CD14-positive monocyte (primary cell): ENCODE measurements around the gene CRYBG1. TPM values are rescaled to one million over a fixed set of nuclear protein-coding genes. Genes with fewer than 3 reads are reported as not detected.
A peak's percentile ranks its signal among the peaks of the same experiment; 100 is the strongest.

Source experiments
- DNase-seq, 3 donors: peaks; one replicate each; pipeline ENCODE4 v3.0.0-alpha.2; 2011 to 2022
- H2AFZ ChIP-seq: 2 replicates; pipeline ENCODE4 v1.6.0; 2012; ENCODE audit warnings: mild to moderate bottlenecking, low read depth, low read length, inconsistent platforms; ENCODE audit not compliant: insufficient read depth, poor library complexity, severe bottlenecking
- H3K27ac ChIP-seq, 2 donors: 1 replicate in 1 of 2; 2 replicates in 1 of 2; pipeline ENCODE4 v1.5.1; 2012 to 2013; ENCODE audit warnings: low read length in 2 of 2, control low read depth in 1 of 2, inconsistent platforms in 1 of 2, low read depth in 1 of 2, mild to moderate bottlenecking in 1 of 2
- H3K27me3 ChIP-seq, 2 donors: one replicate each; pipeline versions ENCODE4 v1.6.0 to v1.6.1; 2011 to 2013; ENCODE audit warnings: low read length in 2 of 2; ENCODE audit not compliant: control insufficient read depth in 2 of 2, insufficient read depth in 2 of 2
- H3K36me3 ChIP-seq, 2 donors: replicated peaks in 1 of 2; 1 replicate in 1 of 2; 2 replicates in 1 of 2; pipeline versions ENCODE4 v1.5.1 to v1.6.1; 2012 to 2013; ENCODE audit warnings: low read length in 2 of 2, control low read depth in 1 of 2, inconsistent platforms in 1 of 2, mild to moderate bottlenecking in 1 of 2; ENCODE audit not compliant: insufficient read depth in 2 of 2, control insufficient read depth in 1 of 2
- H3K4me1 ChIP-seq, 2 donors: 1 replicate in 1 of 2; 2 replicates in 1 of 2; pipeline versions ENCODE4 v1.5.1 to v1.6.1; 2012 to 2013; ENCODE audit warnings: low read length in 2 of 2, control low read depth in 1 of 2, inconsistent platforms in 1 of 2, mild to moderate bottlenecking in 1 of 2, moderate library complexity in 1 of 2; ENCODE audit not compliant: insufficient read depth in 2 of 2, control insufficient read depth in 1 of 2
- H3K4me2 ChIP-seq: replicated peaks from 2 replicates; pipeline ENCODE3; 2012; ENCODE audit warnings: low read length, moderate library complexity, mild to moderate bottlenecking; ENCODE audit not compliant: poor library complexity, severe bottlenecking; ENCODE audit errors: extremely low read depth
- H3K4me3 ChIP-seq, 3 experiments: fragments of 200-600 bp in 1 of 3; sonication (generic) in 1 of 3; replicated peaks in 1 of 3; 1 replicate in 2 of 3; 2 replicates in 1 of 3; pipeline ENCODE4 v1.5.1; 2011 to 2013; ENCODE audit warnings: low read length in 3 of 3, mild to moderate bottlenecking in 3 of 3, control low read depth in 2 of 3, low read depth in 2 of 3, inconsistent platforms in 1 of 3, moderate library complexity in 1 of 3
- H3K79me2 ChIP-seq: 2 replicates; pipeline ENCODE4 v1.6.0; 2012; ENCODE audit warnings: mild to moderate bottlenecking, control low read depth, inconsistent platforms, low read length, moderate library complexity; ENCODE audit not compliant: insufficient read depth
- H3K9ac ChIP-seq: 2 replicates; pipeline ENCODE4 v1.6.0; 2017; ENCODE audit warnings: low read length, mild to moderate bottlenecking; ENCODE audit not compliant: insufficient read depth, poor library complexity, severe bottlenecking
- H3K9me3 ChIP-seq, 2 donors: replicated peaks in 1 of 2; 1 replicate in 1 of 2; 2 replicates in 1 of 2; pipeline versions ENCODE4 v1.5.1 to v1.6.1; 2012 to 2013; ENCODE audit warnings: low read length in 2 of 2, control low read depth in 1 of 2; ENCODE audit not compliant: control insufficient read depth in 1 of 2, insufficient read depth in 1 of 2
- H4K20me1 ChIP-seq: 2 replicates; pipeline ENCODE4 v1.6.0; 2012; ENCODE audit warnings: mild to moderate bottlenecking, low read length, control low read depth, moderate library complexity; ENCODE audit not compliant: insufficient read depth
- H3K27ac Mint-ChIP-seq, 7 donors: one replicate each; pipeline ENCODE4 v1.8.0; 2020; ENCODE audit warnings: mild to moderate bottlenecking in 7 of 7, mixed read lengths in 7 of 7, moderate library complexity in 6 of 7, inconsistent platforms in 2 of 7
- H3K27me3 Mint-ChIP-seq, 3 donors: one replicate each; pipeline ENCODE4 v1.8.0; 2021 to 2022; ENCODE audit warnings: low read depth in 3 of 3, mild to moderate bottlenecking in 3 of 3, mixed read lengths in 3 of 3, moderate library complexity in 3 of 3, inconsistent platforms in 1 of 3
- H3K36me3 Mint-ChIP-seq, 2 donors: one replicate each; pipeline ENCODE4 v1.8.0; 2020; ENCODE audit warnings: mixed read lengths in 2 of 2, inconsistent platforms in 1 of 2, mild to moderate bottlenecking in 1 of 2
- H3K4me1 Mint-ChIP-seq: one replicate; pipeline ENCODE4 v1.8.0; 2020; ENCODE audit warnings: mild to moderate bottlenecking, mixed read lengths
- H3K4me3 Mint-ChIP-seq, 2 donors: one replicate each; pipeline ENCODE4 v1.8.0; 2020; ENCODE audit warnings: mild to moderate bottlenecking in 2 of 2, mixed read lengths in 2 of 2, moderate library complexity in 1 of 2
- H3K9me3 Mint-ChIP-seq, 7 donors: one replicate each; pipeline ENCODE4 v1.8.0; 2020 to 2022; ENCODE audit warnings: mixed read lengths in 7 of 7, mild to moderate bottlenecking in 6 of 7, moderate library complexity in 6 of 7, inconsistent platforms in 2 of 7
- CTCF ChIP-seq: fragments of 200-600 bp; IDR thresholded peaks from one replicate; pipeline ENCODE4 v1.8.0; 2022; ENCODE audit warnings: antibody characterized with exemption, mild to moderate bottlenecking
- WGBS: methylation state at CpG from one replicate; pipeline ENCODE4 v1.1.5; 2013; ENCODE audit warnings: missing lambda C conversion rate; ENCODE audit not compliant: insufficient coverage; 5-methylcytosine and 5-hydroxymethylcytosine counted together
- intact Hi-C, 2 donors: fragments of 100-400 bp; cut with micrococcal nuclease; formaldehyde crosslinking; loops; one replicate each; pipeline versions ENCODE4 v1.15.0 to v1.15.1; 2023
- polyA plus RNA-seq, 3 donors: library from polyadenylated mRNA; depleted of rRNA in 1 of 3; unstranded in 2 of 3; stranded (reverse) in 1 of 3; fragments of 300-500 nt in 2 of 3; fragments of >200 nt in 1 of 3; fragmentation: Illumina TruSeq in 2 of 3; gene quantifications; 1 replicate in 2 of 3; 2 replicates in 1 of 3; pipeline ENCODE4 v1.2.3, GENCODE V29; 2012 to 2021

CRYBG1 gene
- polyA plus RNA-seq, 3 donors: 7.9 to 11.9 (median 11.1) TPM

DNA sequence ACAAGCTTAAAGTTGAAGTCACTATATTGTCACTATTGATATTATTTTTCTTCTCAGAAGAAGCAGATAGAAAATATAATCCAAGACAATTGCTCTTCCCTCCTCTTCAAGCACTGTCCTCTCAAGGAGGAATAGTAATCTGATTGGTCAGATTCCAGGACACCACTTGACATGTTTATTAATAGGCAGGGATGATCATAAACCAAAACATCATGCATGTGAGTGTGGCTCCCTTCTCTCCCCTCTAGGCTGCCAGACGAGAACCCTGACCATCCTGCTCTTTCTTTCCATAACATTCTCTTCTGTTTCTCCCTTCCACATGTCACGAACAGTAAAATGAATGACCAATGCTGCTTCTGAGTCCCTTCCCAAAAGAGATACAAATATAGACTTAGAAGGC is 42.5 kb upstream of the CRYBG1 start:
- no peak overlapping the region for H3K4me3 Mint-ChIP-seq
- H2AFZ ChIP-seq: no peak overlapping the region
- 100% methylated on average over 2 of the region's 2 CpGs for WGBS

GRCh38 chr6:106318851-106319250 is 41.7 kb upstream of the CRYBG1 start:
- Histone ChIP-seq H3K4me2 (no peak overlapping the region), H2AFZ (no peak overlapping the region), H3K9ac (no peak overlapping the region), H3K27me3 (no peaks in the 10 kb centered on the region), H4K20me1 (peaks cover 59% of the 10 kb centered on the region), H3K4me1 (peaks cover 0 to 6% of the 10 kb centered on the region in 2 donors), H3K9me3 (no peaks in the 10 kb centered on the region), H3K27ac (no peak overlapping the region), H3K36me3 (peaks cover 8 to 21% of the 10 kb centered on the region in 2 donors), H3K79me2 (peaks cover 82% of the 10 kb centered on the region), H3K4me3 (no peak overlapping the region)
- H3K9me3 Mint-ChIP-seq: peaks cover 0 to 5% (median 0%) of the 10 kb centered on the region in 7 donors
- intact Hi-C loops: no loop called here
- peaks cover 16 to 33% of the 10 kb centered on the region in 2 donors for H3K36me3 Mint-ChIP-seq
- peaks cover 30% of the 10 kb centered on the region for H3K4me1 Mint-ChIP-seq
- DNase-seq: no peak
- H3K4me3 Mint-ChIP-seq: no peak overlapping the region
- TF ChIP-seq CTCF: no peak
- H3K27ac Mint-ChIP-seq: no peak overlapping the region
- peaks cover 0 to 1% (median 0%) of the 10 kb centered on the region in 3 donors for H3K27me3 Mint-ChIP-seq

More for the DNA sequence above, 42.5 kb upstream of the CRYBG1 start:
- DNase-seq: no peak
- H3K4me1 Mint-ChIP-seq: peaks cover 26% of the 10 kb centered on the region
- Histone ChIP-seq H3K9ac (no peak overlapping the region), H3K27me3 (no peaks in the 10 kb centered on the region), H3K4me1 (no peaks in the 10 kb centered on the region), H3K4me2 (no peak overlapping the region), H3K27ac (peak overlapping the region in 1 of 2 donors; percentile 18), H3K9me3 (no peaks in the 10 kb centered on the region), H3K36me3 (peaks cover 12 to 29% of the 10 kb centered on the region in 2 donors), H4K20me1 (peaks cover 56% of the 10 kb centered on the region), H3K79me2 (peaks cover 80% of the 10 kb centered on the region), H3K4me3 (no peak overlapping the region)
- no peaks in the 10 kb centered on the region for H3K27me3 Mint-ChIP-seq
- intact Hi-C loops: no loop called here
- H3K9me3 Mint-ChIP-seq: peaks cover 0 to 5% (median 0%) of the 10 kb centered on the region in 7 donors
- TF ChIP-seq CTCF: no peak
- no peak overlapping the region for H3K27ac Mint-ChIP-seq
- H3K36me3 Mint-ChIP-seq: peaks cover 20 to 35% of the 10 kb centered on the region in 2 donors
